ENCODE measurements around the gene EIF2A.
"Not testable (repeated sequence)": the region's sequence is repeated elsewhere in the genome, so short reads cannot be mapped to it uniquely, and the experiment has no call there.

Gene EIF2A

DNA sequence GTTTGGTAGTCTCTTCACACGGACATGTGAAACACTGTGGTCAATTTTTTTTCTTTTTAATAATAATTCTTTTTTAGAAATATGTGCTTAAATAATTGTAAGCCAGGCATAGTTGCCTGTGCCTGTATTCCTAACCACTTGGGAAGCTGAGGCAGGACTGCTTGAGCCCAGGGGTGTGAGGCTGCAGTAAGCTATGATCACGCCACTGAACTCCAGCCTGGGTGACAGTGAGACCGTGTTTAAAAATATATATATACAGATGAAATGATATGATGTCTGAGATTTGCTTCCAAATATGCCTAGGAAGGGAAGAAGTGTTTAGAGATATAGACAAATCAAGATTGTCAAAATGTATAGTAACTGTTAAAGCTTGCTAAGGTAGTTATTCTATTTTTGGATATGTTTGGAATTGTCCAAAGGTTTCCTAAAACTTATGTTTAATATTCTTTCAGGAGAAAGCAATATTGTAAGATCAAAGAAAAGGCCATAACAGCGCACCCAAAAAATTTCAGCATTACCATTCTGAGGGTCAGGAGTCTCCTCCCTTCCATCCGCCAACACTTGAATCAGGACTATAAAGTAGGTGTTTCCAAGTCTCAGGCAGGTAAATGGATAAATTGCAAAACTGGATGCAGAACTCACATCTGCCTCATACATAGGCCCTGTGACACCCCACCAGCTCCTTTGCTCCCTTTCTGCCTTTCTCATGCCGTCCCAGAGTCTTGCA lies 56.0 kb downstream of the EIF2A start:
- no peak for DNase-seq (ENCODE audit: low read depth)

DNA sequence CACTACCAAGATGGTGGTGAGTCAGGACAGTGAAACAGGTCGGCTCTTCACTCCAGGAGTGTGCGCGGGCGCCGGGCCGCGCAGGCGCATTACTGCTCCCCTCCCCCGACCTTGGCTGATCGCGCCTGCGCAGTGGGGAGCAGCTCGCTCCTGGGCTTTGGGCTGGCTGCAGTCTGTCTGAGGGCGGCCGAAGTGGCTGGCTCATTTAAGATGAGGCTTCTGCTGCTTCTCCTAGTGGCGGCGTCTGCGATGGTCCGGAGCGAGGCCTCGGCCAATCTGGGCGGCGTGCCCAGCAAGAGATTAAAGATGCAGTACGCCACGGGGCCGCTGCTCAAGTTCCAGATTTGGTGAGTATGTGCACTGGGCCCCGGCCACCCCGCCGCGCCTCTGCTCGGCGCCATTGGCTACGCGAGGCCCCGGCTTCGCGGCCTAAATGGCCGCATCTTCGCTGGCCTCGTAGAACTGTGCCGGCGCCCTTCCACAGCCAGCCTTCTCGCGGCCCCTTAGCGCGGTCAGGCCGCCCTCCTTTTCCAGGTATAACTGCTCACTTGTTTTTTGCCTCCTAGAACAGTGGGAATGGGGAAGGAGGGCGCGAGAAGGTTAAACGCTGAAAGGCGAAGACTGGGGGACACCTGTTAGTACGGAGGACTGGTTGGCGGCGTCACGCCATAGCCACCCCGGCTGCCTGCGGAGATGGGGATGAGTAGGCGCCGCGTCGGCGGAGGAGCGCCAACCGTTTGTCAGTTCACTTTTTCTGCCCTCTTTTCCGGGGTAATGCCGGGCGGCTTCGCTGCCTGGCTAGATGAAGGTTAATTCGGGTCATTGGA lies 56.8 kb downstream of the EIF2A start, which contains the start of gene SELENOT:
Gene SELENOT (plus strand): TSS at position 169 of the 827 bp plus-strand sequence. CDS start 42 bp downstream, at position 211.
- DNase-seq (ENCODE audit: low read depth): peak; percentile 91

DNA sequence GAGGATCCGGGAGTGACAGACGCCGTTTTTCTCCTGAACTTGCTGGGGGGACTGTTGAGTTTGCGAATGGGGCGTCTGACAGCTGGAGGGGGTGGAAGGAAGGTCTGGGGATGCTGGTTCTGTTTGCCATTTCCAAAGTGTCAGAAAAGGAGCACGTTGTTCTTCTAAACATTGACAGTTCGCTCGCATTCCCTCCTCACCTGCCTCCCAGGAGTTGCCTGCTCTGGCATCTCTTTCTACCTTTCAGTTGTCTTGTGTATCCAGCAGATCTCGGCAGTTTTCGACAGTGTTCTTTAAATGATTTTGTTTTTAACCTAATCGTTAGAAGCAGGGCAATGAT lies 57.4 kb downstream of the EIF2A start:
- no peak for DNase-seq (ENCODE audit: low read depth)

DNA sequence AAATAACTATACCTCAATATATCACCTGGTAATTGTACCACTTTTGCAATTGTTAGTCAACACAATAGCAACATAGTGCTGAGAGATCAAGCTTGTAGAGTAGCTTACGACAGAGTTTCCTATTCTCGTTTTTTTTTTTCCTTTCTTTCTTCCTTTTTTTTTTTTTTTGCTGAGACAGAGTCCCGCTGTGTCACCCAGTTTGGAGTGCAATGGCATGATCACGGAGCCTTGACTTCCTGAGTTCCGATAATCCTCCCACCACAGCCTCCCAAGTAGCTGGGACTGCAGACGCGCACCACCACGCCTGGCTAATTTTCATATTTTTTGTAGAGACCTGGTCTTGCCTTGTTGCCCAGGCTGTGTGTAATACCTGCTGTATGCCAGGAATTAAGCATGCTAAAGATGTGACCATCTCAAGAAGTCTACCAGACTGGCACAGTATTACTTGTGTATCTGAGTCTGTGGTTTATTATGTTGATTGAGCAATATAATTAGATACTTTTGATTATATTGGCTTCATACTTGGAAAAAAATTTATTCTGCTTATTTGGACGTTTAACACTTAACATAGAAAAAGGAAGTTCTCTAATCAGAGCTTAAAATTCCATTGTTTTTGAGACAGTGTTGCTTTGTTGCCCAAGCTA lies 59.5 kb downstream of the EIF2A start:
- no peak for DNase-seq (ENCODE audit: low read depth)

DNA sequence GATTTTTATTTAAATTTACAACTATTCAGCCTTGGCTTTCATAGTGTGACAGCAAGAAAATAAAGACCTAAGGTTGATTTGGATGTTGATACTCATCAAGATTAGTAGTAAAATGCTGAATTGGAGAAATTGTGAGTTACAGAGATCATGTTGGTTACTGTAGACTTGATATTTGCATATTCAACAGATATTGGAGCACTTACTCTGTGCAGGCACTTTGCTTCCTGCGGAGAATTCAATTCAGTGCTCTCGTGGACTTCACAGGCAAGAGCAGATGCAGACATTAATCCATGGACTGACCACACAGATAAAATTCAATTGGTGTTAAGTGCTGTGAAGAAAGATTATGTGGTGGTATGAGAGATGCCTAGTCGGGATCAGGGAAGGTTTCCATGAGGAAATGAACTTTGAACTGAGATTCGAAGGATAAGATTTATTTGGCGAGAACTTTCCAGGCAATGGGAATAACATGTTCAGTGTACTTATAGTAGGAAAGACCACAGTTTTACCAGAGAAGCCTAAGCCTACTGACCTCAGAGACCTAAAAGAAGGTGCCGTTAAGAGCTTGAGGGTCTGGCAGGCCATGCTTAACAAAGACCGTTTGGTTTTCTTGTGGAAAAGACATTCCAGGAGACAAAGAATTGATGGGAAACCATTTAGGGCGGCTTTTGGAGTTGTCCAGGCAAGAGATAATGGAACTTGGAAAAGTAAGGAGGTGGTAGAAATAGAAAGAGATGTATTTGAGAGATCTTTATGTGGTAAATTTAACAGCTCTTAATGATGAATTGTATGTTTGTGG lies 60.9 kb downstream of the EIF2A start:
- DNase-seq (ENCODE audit: low read depth): no peak

DNA sequence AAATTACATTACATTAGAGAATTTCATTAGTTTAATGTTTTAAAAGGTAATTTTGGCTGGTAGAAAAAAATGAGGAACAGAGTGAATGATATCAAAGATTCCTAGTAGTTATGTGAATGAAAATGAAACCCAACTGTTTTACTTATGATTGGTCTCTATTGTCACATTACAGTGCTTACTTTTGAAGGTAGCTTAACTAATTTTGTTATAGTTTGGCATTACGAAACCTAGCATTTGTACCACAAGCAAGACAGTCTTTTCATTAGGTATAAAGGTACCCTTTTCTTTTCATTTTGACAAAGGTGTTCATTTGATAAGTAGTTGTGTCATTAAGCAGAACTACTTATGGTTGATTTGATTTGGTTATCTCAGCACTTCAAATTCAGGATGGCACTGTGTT lies 63.4 kb downstream of the EIF2A start:
- no peak for DNase-seq (ENCODE audit: low read depth)

DNA sequence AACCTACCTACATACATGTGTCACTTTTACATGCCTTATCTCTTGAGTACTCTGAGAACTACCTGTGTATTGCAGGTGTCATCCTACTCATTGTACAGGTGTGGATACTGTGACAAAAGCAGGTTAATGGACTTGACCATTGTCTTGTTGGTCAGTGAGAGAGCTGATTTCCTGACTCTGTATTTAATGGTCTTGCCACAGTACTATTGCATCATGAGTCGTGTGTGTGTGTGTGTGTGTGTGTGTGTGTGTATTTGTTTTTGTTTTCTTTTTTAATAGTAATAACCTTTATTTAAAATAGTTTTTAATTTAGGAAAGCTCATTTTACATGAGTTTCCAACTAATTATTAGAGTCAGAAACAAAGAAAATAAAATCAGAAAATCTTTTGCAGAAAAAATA lies 64.2 kb downstream of the EIF2A start:
- no peak for DNase-seq (ENCODE audit: low read depth)

DNA sequence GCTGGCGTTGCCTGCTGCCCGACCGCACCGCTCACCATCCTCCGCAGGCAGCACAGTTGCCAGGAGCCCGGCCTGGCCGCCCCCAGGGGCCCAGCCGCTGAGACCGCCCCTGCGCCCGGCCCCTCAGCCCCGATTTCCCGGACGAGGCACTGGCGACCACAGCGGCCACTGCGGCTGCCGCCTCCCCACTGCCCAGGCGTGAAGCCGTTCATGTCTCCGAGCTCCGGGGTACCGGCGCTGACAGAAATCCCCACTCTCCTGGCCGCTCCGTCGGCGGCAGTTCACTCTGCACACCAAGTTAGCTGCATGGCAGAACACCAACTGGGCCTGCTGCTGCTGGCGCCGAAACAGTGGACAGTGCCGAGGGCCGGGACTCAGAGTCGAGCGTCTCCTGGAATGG lies 65.1 kb downstream of the EIF2A start:
- no peak for DNase-seq (ENCODE audit: low read depth)

DNA sequence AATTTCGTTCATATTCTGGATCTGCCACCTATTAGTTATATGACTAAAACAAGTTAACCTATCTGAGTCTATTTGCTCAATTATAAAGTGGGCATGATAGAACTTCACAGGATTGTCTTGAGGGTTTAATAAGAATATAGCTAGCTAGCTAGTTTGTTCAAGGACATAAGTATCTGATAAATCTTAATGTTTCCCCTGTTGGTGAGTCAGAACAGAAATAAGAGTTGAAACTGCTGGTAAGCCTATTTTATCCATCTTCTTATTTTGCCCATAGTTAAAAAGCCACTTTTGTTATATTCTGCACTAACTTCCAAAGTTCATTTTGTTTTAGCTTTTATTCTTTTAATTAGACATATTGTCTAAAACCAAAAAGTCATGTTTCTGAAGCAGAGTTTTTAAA lies 65.9 kb downstream of the EIF2A start:
- no peak for DNase-seq (ENCODE audit: low read depth)

DNA sequence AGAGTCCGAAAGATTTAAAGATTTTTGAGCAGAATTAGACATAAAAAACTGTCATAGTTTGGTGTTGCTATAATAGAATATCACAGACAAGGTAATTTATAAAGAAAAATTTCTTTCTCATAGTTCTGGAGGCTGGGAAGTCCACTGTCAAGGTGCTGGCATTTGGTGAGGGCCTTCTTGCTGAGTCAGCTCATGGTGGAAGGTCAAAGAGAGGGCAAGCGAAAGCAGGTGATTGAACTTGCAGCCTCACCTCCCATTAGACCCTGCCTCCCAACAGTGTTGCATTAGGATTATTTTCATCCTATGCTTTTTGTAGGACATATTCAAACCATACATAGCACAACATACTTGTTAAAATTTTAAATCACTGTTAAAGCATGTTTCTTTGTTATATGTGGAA lies 66.4 kb downstream of the EIF2A start:
- DNase-seq (ENCODE audit: low read depth): no peak

DNA sequence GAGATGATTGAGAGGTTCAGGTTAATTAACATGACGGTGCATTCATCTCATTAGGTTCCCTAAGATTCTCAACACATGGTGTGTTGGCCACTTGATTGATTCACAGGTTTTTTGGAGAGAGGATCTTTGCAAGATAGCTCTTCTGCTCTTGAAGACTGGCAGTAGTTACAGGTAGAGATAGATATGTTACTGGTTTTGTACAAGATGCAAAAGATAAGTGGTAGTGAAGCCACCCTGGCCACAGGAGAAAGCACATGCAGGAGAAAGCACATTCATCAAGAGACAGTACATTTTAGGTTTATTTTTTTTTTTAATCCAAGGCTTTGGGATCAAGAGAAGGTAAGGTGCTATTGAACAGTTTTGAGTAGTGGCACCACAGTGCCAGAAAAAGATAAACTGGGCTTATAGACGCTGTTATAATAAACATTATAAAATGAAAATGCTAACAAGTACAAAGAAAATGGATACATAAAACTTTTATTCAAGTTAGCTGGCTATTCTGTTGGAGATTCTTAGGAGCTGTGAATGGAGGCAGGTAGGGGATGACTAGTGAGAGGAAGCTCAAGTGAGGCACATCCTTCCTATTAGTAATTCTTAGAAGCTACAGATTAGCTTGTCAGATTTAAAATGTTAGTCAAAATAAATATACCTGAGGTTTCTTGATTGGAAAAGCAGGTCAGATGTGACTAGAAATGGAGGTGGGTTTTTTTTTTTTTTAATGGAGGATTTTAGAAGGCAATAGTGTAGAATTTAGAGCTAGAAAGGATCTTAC lies 67.3 kb downstream of the EIF2A start:
- DNase-seq (ENCODE audit: low read depth): no peak

DNA sequence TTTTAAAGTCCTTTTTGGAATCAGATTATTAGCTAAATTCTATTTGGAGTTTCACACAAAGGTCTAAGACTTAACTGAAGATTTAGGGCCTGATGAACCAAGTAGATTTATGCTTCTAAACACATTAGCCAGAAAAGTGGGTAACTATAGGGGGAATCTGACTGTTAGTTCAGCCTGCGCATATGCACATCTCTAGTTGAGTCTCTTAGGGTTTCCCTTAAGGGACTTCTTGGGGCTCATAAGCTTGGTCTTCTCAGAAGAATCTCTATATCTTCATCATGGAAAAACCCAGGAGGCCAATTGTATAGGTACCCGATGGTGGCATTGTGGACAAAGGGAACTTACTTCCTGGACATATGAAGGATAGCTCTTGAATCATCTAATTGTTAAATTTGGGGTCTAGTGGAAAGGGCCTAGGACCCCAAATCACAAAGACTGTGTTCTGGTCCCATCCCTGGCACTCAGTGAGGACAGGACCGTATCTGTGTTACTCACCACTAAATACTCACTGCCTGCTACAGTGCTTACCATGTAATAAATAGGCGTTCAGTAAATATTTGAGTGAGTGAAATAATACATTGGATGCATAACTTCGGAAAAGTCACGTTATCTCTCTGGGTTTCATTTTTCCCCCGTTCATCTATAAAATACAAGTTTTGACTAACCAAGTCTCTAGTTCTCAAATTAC lies 73.6 kb downstream of the EIF2A start:
- DNase-seq (ENCODE audit: low read depth): no peak

DNA sequence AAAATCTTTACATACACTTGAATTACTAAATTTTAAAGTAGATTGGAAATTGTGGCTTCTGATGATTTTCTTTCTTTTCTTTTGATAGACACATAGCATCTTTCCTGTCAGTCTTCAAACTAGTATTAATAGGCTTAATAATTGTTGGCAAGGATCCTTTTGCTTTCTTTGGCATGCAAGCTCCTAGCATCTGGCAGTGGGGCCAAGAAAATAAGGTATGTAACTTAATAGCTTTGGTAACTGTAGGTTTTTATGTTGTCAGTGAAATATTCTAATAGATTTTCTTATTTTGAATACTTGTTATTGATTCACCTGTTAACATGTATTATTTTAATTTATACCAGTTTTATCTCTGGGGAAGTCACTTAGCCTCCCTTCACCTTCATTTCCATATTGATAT lies 76.4 kb downstream of the EIF2A start:
- DNase-seq (ENCODE audit: low read depth): not testable (repeated sequence)

DNA sequence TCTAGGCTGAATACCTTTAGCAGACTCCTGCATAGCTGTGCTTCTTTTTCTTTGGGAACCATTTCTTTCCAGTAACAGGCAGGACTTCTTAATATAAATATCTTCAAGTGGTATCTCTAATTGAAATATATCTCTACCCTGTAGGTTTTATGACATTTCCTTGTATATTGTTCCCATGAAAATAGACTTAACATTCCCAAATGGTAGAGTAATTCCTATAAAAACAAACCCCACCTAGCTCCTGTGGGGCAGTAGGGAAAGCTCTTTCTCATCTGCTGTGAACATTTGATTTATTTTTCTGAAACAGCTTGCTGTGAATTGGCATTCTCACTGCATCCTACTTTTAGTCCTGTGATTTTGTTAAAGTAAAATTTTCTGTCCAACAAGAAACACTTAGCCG lies 77.4 kb downstream of the EIF2A start:
- no peak for DNase-seq (ENCODE audit: low read depth)

DNA sequence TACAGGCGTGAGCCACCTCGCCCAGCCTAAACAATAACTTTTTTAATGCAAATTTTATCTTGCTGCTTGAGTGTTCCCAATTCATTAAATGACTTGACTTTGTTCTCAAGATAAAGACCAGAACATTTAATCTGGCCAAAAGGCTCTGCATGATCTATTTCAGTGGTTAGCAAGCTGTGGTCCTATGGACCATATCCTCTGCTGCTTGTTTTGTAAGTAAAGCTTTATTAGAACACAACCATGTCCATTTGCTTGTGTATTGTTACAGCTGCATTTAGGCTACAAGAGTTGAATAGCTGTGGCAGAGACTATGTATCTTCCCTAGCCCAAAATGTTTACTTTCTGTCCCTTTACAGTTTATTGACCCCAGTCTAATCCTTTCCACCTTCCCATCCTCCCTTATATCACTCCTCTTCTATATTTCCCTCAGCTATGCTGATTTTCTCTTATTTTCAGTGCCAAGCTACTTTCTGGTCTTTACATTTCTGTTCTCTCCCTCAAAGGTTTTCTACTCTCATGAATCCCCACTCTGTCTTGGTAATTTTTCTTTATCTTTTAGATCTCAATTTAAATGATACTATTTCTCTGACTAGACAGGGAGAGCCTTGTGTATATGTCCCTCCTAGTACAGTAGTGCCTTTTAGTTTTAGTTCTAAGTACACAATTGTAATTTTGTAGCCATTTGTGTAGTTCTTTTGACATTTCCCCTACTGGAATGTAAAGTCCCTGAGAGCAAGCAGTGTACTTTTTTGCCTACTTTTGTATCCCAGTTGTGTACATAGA lies 79.8 kb downstream of the EIF2A start:
- no peak for DNase-seq (ENCODE audit: low read depth)

DNA sequence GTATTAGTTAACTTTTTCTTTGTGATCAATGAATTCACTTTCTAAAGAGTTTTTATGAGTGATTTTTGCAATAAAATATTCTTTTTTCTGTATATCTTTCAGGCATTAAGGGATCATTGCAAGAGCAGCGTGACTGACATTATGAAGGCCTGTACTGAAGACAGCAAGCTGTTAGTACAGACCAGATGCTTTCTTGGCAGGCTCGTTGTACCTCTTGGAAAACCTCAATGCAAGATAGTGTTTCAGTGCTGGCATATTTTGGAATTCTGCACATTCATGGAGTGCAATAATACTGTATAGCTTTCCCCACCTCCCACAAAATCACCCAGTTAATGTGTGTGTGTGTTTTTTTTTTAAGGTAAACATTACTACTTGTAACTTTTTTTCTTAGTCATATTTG lies 81.0 kb downstream of the EIF2A start:
- DNase-seq (ENCODE audit: low read depth): no peak

DNA sequence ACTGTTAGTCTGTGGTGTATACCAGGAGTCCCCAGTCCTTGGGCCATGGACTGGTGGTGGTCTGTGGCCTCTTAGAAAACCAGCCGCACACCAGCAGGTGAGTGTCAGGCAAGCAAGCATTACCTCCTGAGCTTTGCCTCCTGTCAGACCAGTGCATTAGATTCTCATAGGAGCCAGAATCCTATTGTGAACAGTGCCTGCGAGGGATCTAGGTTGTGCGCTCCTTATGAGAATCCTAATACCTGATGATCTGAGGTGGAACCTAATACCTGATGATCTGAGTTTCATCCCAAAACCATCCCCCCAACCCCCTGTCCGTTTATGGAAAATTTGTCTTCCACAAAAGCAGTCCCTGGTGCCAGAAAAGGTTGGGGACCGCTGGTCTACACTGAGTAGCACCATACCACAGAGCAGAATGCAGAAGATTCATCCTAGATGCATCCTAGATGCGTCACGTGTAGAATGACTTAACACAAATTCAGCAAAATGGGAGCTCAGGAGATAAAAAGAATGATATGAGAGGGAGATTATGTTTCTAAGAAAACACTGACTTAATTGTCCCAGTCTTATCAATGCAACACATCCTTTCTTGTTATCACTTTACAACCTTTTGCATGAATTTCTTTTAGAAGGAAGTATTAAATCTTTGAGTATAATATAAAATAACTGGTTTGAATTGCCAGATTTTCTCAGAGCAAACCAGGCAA lies 85.1 kb downstream of the EIF2A start:
- DNase-seq (ENCODE audit: low read depth): no peak

DNA sequence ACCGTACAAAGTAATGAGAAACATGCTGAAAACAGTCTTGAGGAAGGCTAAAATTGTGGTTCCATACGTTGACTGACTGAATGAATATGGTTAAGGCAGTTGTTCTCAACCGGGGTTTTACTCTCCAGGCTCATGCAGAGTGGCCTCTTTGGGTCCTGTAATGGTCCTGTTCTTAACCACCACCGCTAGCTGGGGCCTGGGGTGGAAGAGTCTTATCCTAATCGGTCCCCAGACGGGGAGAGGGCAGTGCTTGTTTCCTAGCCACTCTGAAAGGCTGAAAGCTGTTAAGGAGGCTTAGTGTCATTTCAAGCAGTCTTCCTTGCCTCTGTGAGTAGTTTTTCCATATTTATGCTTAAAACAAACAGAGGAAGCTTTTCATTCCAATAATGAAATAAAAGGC lies 88.5 kb downstream of the EIF2A start:
- DNase-seq (ENCODE audit: low read depth): no peak

DNA sequence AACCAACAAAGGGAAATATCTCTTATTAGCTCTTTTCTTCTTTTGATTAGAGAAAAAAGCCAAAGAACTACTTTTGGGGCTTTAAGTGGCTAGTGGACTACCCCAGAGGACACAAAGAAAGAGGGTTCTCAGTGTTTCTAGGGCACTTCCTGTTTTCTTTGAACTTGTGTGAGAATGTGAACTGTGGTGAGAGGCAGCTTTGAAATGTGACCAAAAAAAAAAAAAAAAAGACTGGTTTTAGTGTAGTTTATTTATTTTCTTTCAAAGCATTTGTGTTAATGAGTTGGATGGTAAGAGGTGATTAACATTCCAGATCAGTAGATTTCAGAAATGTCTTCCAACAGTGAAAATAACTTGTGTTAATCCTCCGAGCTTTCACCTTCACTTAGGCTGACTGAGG lies 88.9 kb downstream of the EIF2A start:
- no peak for DNase-seq (ENCODE audit: low read depth)
